IPS-18a (cell line): Measurements from ENCODE around the gene SEPTIN3.

Experiments
- H3K27ac ChIP-seq: one replicate; pipeline ENCODE4 v1.5.1; 2013; ENCODE audit warnings: low read length
- H3K27me3 ChIP-seq: one replicate; pipeline ENCODE4 v1.6.1; 2013; ENCODE audit warnings: mild to moderate bottlenecking, low read length; ENCODE audit not compliant: control insufficient read depth, insufficient read depth
- H3K36me3 ChIP-seq: one replicate; pipeline ENCODE4 v1.6.1; 2013; ENCODE audit warnings: low read depth, low read length; ENCODE audit not compliant: control insufficient read depth
- H3K4me1 ChIP-seq: one replicate; pipeline ENCODE4 v1.6.1; 2013; ENCODE audit warnings: low read depth, low read length; ENCODE audit not compliant: control insufficient read depth
- H3K4me3 ChIP-seq: one replicate; pipeline ENCODE4 v1.5.1; 2013; ENCODE audit warnings: low read length
- H3K9ac ChIP-seq: one replicate; pipeline ENCODE4 v1.6.1; 2013; ENCODE audit warnings: mild to moderate bottlenecking, low read length, moderate library complexity
- H3K9me3 ChIP-seq: one replicate; pipeline ENCODE4 v1.6.1; 2013; ENCODE audit warnings: low read depth, low read length; ENCODE audit not compliant: control insufficient read depth

SEPTIN3 gene

GRCh38 chr22:41983513-41984405 is 14.5 kb downstream of the SEPTIN3 start:
- H3K4me3 ChIP-seq, result no peak overlapping the region
- H3K27me3 ChIP-seq, result no peaks in the 10 kb centered on the region
- H3K9me3 ChIP-seq, result no peaks in the 10 kb centered on the region
- peaks cover 4% of the 10 kb centered on the region for H3K36me3 ChIP-seq
- no peak overlapping the region for H3K27ac ChIP-seq
- H3K9ac ChIP-seq, result no peak overlapping the region
- H3K4me1 ChIP-seq, result no peaks in the 10 kb centered on the region

- Histone ChIP-seq H3K27me3 (no peaks in the 10 kb centered on the region), H3K27ac (no peak overlapping the region), H3K36me3 (peaks cover 16% of the 10 kb centered on the region), H3K9me3 (no peaks in the 10 kb centered on the region), H3K4me3 (no peak overlapping the region), H3K9ac (no peak overlapping the region), H3K4me1 (no peaks in the 10 kb centered on the region)
Observed at GRCh38 chr22:41987276-41987675, 18.0 kb downstream of the SEPTIN3 start.

- H3K4me3 ChIP-seq, result no peak overlapping the region
- no peaks in the 10 kb centered on the region for H3K4me1 ChIP-seq
- H3K9me3 ChIP-seq, result no peaks in the 10 kb centered on the region
- no peaks in the 10 kb centered on the region for H3K27me3 ChIP-seq
- no peak overlapping the region for H3K27ac ChIP-seq
- no peak overlapping the region for H3K9ac ChIP-seq
- H3K36me3 ChIP-seq, result peaks cover 28% of the 10 kb centered on the region
Observed at GRCh38 chr22:41989246-41989645, 20.0 kb downstream of the SEPTIN3 start.

GRCh38 chr22:41991111-41991510 is 21.9 kb downstream of the SEPTIN3 start:
- Histone ChIP-seq H3K4me3 (no peak overlapping the region), H3K9me3 (no peaks in the 10 kb centered on the region), H3K36me3 (peaks cover 42% of the 10 kb centered on the region), H3K4me1 (no peaks in the 10 kb centered on the region), H3K9ac (no peak overlapping the region), H3K27ac (no peak overlapping the region), H3K27me3 (no peaks in the 10 kb centered on the region)

GRCh38 chr22:41992496-41992895 is 23.3 kb downstream of the SEPTIN3 start:
- H3K36me3 ChIP-seq, result peaks cover 42% of the 10 kb centered on the region
- H3K27me3 ChIP-seq, result no peaks in the 10 kb centered on the region
- H3K9ac ChIP-seq, result no peak overlapping the region
- H3K9me3 ChIP-seq, result no peaks in the 10 kb centered on the region
- no peak overlapping the region for H3K4me3 ChIP-seq
- H3K4me1 ChIP-seq, result no peaks in the 10 kb centered on the region
- no peak overlapping the region for H3K27ac ChIP-seq

GRCh38 chr22:41995211-41995610 is 26.0 kb downstream of the SEPTIN3 start:
- no peak overlapping the region for H3K27ac ChIP-seq
- no peak overlapping the region for H3K9ac ChIP-seq
- H3K4me1 ChIP-seq, result no peaks in the 10 kb centered on the region
- H3K9me3 ChIP-seq, result no peaks in the 10 kb centered on the region
- H3K36me3 ChIP-seq, result peaks cover 32% of the 10 kb centered on the region
- H3K27me3 ChIP-seq, result no peaks in the 10 kb centered on the region
- H3K4me3 ChIP-seq, result no peak overlapping the region

GRCh38 chr22:41996826-41997225 is 27.6 kb downstream of the SEPTIN3 start:
- H3K27ac ChIP-seq, result no peak overlapping the region
- H3K4me1 ChIP-seq, result no peaks in the 10 kb centered on the region
- H3K36me3 ChIP-seq, result peaks cover 26% of the 10 kb centered on the region
- H3K4me3 ChIP-seq, result no peak overlapping the region
- no peaks in the 10 kb centered on the region for H3K9me3 ChIP-seq
- H3K27me3 ChIP-seq, result no peaks in the 10 kb centered on the region
- H3K9ac ChIP-seq, result no peak overlapping the region

GRCh38 chr22:41998361-41999261 is 29.4 kb downstream of the SEPTIN3 start, which contains the start of gene WBP2NL:
TSS of gene WBP2NL (plus strand) at chr22:41998788. CDS start at chr22:41998819, 31 bp downstream.
- no peak within 1 kb of the TSS for H3K27ac ChIP-seq
- no peak within 1 kb of the TSS for H3K9ac ChIP-seq
- no peak within 1 kb of the TSS for H3K4me3 ChIP-seq
- H3K36me3 ChIP-seq, result peaks cover 19% of the 10 kb centered on the region
- H3K9me3 ChIP-seq, result no peaks in the 10 kb centered on the region
- no peaks in the 10 kb centered on the region for H3K27me3 ChIP-seq
- no peaks in the 10 kb centered on the region for H3K4me1 ChIP-seq

- H3K27me3 ChIP-seq, result no peaks in the 10 kb centered on the region
- no peak overlapping the region for H3K27ac ChIP-seq
- peaks cover 6% of the 10 kb centered on the region for H3K36me3 ChIP-seq
- no peak overlapping the region for H3K4me3 ChIP-seq
- no peaks in the 10 kb centered on the region for H3K4me1 ChIP-seq
- H3K9me3 ChIP-seq, result no peaks in the 10 kb centered on the region
- no peak overlapping the region for H3K9ac ChIP-seq
Observed at GRCh38 chr22:42000466-42000865, 31.2 kb downstream of the SEPTIN3 start.

GRCh38 chr22:42001121-42001520 is 31.9 kb downstream of the SEPTIN3 start:
- H3K4me3 ChIP-seq, result no peak overlapping the region
- H3K9me3 ChIP-seq, result no peaks in the 10 kb centered on the region
- no peaks in the 10 kb centered on the region for H3K27me3 ChIP-seq
- no peak overlapping the region for H3K9ac ChIP-seq
- no peaks in the 10 kb centered on the region for H3K4me1 ChIP-seq
- H3K36me3 ChIP-seq, result no peaks in the 10 kb centered on the region
- no peak overlapping the region for H3K27ac ChIP-seq

GRCh38 chr22:42001706-42002105 is 32.5 kb downstream of the SEPTIN3 start:
- Histone ChIP-seq H3K4me1 (no peaks in the 10 kb centered on the region), H3K9ac (no peak overlapping the region), H3K36me3 (no peaks in the 10 kb centered on the region), H3K27me3 (no peaks in the 10 kb centered on the region), H3K4me3 (no peak overlapping the region), H3K9me3 (no peaks in the 10 kb centered on the region), H3K27ac (no peak overlapping the region)
